Measurements from ENCODE around the gene PRDM16. TPM values are rescaled to one million over a fixed set of nuclear protein-coding genes. Genes with fewer than 3 reads are reported as not detected.

PRDM16 gene
- total RNA-seq, 1 donor = 6.5 TPM

DNA sequence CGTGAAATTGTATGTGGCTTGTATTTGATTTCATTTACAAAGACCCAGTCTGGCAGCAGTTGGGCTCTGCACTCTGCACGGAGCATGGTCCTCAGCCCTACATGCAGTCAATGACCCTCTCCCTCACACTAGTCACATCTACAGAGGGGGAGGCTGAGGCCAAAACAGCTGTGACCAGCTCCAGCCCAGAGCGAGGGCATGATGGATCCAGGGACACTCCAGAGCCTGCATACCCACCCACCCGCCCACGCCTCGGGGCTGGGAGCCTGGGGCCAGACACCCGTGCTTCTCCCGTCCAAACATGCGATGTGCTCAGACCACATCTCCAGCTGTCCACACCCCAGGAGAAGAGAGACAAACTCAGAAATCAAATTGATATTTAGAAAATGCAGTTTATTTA is 14.0 kb upstream of the PRDM16 start:
- Histone ChIP-seq H3K79me2 (ENCODE audit: insufficient read depth, low read length) (no peaks in the 10 kb centered on the region), H3K36me3 (ENCODE audit: insufficient read depth, low read length) (no peaks in the 10 kb centered on the region), H3K4me3 (ENCODE audit: insufficient read depth, low read length) (no peak overlapping the region), H3K27me3 (ENCODE audit: insufficient read depth, low read length) (peaks cover 2% of the 10 kb centered on the region), H3K9me3 (ENCODE audit: low read depth, low read length) (no peaks in the 10 kb centered on the region), H4K20me1 (ENCODE audit: insufficient read depth, low read length) (peaks cover 1% of the 10 kb centered on the region), H3K4me2 (ENCODE audit: insufficient read depth, low read length) (no peak overlapping the region), H3K27ac (ENCODE audit: low read depth, low read length) (no peak overlapping the region), H2AFZ (ENCODE audit: low read length) (no peak overlapping the region), H3K4me1 (ENCODE audit: insufficient read depth, low read length) (no peaks in the 10 kb centered on the region)
- DNase-seq (ENCODE audit: insufficient read length, low spot score, missing footprints) = peak; percentile 36
- TF ChIP-seq, protein P1, sequence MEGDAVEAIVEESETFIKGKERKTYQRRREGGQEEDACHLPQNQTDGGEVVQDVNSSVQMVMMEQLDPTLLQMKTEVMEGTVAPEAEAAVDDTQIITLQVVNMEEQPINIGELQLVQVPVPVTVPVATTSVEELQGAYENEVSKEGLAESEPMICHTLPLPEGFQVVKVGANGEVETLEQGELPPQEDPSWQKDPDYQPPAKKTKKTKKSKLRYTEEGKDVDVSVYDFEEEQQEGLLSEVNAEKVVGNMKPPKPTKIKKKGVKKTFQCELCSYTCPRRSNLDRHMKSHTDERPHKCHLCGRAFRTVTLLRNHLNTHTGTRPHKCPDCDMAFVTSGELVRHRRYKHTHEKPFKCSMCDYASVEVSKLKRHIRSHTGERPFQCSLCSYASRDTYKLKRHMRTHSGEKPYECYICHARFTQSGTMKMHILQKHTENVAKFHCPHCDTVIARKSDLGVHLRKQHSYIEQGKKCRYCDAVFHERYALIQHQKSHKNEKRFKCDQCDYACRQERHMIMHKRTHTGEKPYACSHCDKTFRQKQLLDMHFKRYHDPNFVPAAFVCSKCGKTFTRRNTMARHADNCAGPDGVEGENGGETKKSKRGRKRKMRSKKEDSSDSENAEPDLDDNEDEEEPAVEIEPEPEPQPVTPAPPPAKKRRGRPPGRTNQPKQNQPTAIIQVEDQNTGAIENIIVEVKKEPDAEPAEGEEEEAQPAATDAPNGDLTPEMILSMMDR (IDR thresholded peaks at IDR 0.05; ENCODE audit: extremely low read depth, low read depth, low read length) = no peak

DNA sequence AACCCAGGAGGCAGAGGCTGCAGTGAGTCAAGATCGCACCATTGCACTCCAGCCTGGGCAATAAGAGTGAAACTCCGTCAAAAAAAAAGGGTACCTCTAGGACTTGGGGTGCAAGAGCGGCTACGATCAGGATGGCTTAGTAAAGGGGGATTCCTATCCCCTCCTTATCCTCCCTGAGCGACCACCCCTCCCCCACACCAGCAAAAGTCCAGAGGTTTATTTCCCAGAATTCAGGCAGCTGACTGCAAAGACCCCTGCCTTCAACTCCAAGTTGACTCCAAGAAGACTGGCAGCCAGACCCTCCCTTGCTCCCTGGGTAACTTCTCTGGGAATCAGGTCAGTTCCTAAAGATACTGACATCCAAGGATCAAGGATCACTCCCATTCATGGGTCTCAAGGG is 12.4 kb upstream of the PRDM16 start:
- Histone ChIP-seq H3K4me2 (ENCODE audit: insufficient read depth, low read length) (no peak overlapping the region), H3K4me3 (ENCODE audit: insufficient read depth, low read length) (no peak overlapping the region), H3K4me1 (ENCODE audit: insufficient read depth, low read length) (no peaks in the 10 kb centered on the region), H3K79me2 (ENCODE audit: insufficient read depth, low read length) (no peaks in the 10 kb centered on the region), H3K27ac (ENCODE audit: low read depth, low read length) (no peak overlapping the region), H2AFZ (ENCODE audit: low read length) (no peak overlapping the region), H4K20me1 (ENCODE audit: insufficient read depth, low read length) (peaks cover 4% of the 10 kb centered on the region), H3K36me3 (ENCODE audit: insufficient read depth, low read length) (no peaks in the 10 kb centered on the region), H3K9me3 (ENCODE audit: low read depth, low read length) (no peaks in the 10 kb centered on the region), H3K27me3 (ENCODE audit: insufficient read depth, low read length) (peaks cover 2% of the 10 kb centered on the region)
- peak; percentile 2 for DNase-seq (ENCODE audit: insufficient read length, low spot score, missing footprints)
- TF ChIP-seq, protein P1 (IDR thresholded peaks at IDR 0.05; ENCODE audit: extremely low read depth, low read depth, low read length) = no peak

DNA sequence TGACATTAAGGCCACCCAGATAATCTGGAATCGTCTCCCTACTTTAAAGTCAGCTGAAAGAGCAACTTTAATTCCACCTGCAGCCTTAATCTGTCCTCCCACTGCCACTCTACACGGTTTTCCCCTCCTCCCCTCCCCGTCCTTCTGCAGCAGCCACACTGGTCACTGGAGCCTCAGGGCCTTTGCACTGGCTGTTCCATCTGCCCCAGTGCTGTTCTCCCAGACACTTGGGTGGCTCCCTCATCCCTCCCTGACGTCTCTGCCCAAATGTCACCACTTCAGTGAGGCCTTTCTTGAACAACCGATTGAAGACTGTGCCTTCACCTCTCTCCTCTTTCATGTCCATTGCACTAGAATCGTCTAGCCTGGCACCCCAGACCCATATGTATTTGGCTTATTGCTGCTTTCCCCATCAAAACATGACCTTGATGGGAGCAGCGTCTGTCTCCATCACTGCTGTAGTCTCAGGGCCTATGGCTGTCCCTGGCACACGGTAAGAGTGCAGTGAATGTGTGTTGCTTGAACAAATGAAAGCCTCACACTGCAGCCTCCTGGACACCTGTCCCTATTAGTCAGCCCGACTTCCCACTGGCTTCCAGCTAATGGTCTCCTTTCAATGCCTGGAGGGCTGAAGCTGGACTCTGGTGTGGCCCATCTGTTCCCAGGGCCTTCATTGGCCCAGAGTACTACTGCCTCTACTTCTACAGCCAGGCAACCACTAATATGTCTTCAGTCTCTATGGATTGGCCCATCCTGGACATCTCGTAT is 10.6 kb upstream of the PRDM16 start:
- TF ChIP-seq, protein P1 (IDR thresholded peaks at IDR 0.05; ENCODE audit: extremely low read depth, low read depth, low read length) = no peak
- Histone ChIP-seq H2AFZ (ENCODE audit: low read length) (no peak overlapping the region), H4K20me1 (ENCODE audit: insufficient read depth, low read length) (peaks cover 4% of the 10 kb centered on the region), H3K4me2 (ENCODE audit: insufficient read depth, low read length) (no peak overlapping the region), H3K4me3 (ENCODE audit: insufficient read depth, low read length) (no peak overlapping the region), H3K9me3 (ENCODE audit: low read depth, low read length) (no peaks in the 10 kb centered on the region), H3K27me3 (ENCODE audit: insufficient read depth, low read length) (peaks cover 2% of the 10 kb centered on the region), H3K27ac (ENCODE audit: low read depth, low read length) (no peak overlapping the region), H3K36me3 (ENCODE audit: insufficient read depth, low read length) (no peaks in the 10 kb centered on the region), H3K4me1 (ENCODE audit: insufficient read depth, low read length) (no peaks in the 10 kb centered on the region), H3K79me2 (ENCODE audit: insufficient read depth, low read length) (no peaks in the 10 kb centered on the region)
- DNase-seq (ENCODE audit: insufficient read length, low spot score, missing footprints) = peak; percentile 39

DNA sequence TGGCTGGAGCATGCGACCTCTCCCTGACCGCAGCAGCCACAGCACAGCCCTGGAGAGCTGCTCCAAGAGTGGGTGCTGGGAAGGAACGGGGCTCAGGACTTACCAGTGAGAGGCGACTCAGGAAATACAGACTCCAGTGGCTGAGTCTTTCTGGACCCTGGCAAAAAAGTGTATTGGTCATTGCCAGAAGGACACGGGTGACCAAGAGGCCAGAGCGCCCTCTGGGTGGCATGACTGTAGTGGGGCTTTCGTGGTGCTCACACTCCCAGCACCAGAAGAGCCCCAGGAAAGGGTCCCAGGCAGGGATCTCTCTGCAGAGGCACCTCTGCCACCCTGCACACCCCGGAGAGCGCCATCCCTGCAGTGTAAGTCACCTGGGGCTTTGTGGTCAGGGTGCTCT is 8.9 kb upstream of the PRDM16 start:
- Histone ChIP-seq H3K79me2 (ENCODE audit: insufficient read depth, low read length) (no peaks in the 10 kb centered on the region), H3K27me3 (ENCODE audit: insufficient read depth, low read length) (no peaks in the 10 kb centered on the region), H3K9me3 (ENCODE audit: low read depth, low read length) (no peaks in the 10 kb centered on the region), H2AFZ (ENCODE audit: low read length) (no peak overlapping the region), H3K36me3 (ENCODE audit: insufficient read depth, low read length) (no peaks in the 10 kb centered on the region), H3K27ac (ENCODE audit: low read depth, low read length) (no peak overlapping the region), H3K4me2 (ENCODE audit: insufficient read depth, low read length) (no peak overlapping the region), H3K4me1 (ENCODE audit: insufficient read depth, low read length) (no peaks in the 10 kb centered on the region), H3K4me3 (ENCODE audit: insufficient read depth, low read length) (no peak overlapping the region), H4K20me1 (ENCODE audit: insufficient read depth, low read length) (peaks cover 4% of the 10 kb centered on the region)
- TF ChIP-seq, protein P1 (IDR thresholded peaks at IDR 0.05; ENCODE audit: extremely low read depth, low read depth, low read length) = no peak
- peak; percentile 80 for DNase-seq (ENCODE audit: insufficient read length, low spot score, missing footprints)

Measured in osteoblast (primary cell).